ENCODE results near the gene MUC6.
"Not testable (repeated sequence)": the region's sequence is repeated elsewhere in the genome, so short reads cannot be mapped to it uniquely, and the experiment has no call there.

Gene MUC6

DNA sequence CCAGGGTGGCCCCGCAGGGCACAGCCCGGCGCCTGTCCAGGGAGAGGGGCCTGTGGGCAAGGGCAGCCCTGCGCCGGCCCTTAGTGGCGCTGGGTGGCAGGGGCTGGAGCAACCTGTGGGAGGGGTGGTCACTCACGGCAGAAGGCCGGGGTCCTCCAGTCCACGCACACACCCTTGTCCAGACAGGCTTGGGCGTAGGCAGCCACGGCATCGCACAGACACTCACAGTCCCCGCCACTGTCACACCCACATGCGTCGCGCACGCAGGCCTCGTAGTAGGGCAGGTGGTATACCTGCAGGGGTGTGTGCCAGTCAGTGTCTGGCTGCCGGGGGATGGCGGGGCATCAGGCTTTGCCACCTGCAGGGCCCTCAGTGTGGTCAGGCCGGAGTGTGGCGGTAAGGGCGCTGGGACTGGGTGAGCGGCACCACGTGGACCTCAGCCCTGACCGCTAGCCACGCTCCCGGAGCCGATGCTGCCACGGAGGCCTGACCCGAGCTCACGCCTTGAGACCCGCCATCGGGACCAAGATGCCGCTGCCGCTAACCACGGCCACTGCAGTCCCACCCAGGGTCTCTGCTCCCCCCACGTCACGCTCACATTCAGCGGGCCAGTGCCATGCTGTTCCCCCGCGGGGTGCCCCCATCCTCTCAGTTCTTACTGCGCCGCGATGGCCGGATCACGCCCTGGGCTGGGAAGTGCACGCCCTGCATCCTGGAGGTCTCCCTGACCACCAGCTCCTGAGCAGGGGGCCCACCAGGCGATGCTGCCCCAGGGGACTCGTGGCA is 12.5 kb downstream of the MUC6 start:
- no peak for DNase-seq (ENCODE audit: low read depth in 3 of 3)

DNA sequence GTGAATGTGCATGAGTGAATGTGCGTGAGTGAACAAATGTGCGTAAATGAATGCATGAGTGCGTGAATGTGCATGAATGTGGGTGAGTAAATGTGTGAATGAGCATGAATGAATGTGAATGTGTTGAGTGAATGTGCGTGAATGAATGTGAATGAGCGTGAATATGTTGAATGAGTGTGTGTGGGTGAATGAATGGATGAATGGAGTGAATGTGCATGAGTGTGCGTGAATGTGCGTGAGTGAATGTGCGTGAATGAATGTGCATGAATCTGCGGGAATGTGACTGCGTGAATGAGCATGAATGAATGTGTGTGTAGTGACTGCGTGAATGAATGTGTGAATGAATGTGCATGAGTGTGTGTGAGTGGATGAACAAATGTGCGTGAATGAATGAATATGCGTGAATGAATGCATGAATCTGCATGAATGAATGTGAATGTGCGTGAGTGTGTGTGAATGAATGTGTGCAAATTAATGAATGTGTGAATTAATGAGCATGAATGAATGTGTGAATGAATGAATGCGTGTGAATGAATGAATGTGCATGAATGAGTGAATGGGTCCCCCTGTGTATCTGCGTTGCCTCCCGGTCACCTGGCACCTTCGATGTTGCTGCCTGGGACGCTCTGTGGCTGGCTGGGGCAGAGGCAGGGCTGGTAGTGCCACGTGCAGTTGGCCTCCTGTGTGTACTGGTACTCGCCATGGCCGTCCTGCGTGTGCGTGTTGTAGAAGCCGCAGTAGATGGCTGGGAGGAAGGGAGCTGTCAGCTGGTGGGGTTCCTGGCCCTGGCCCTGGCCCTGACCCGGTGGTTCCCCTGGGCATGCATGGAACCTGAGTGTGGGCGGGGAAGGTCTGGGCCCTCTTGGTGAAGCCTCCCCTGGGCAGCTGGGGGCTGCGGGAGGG is 13.4 kb downstream of the MUC6 start:
- DNase-seq (ENCODE audit: low read depth in 3 of 3), result no peak

DNA sequence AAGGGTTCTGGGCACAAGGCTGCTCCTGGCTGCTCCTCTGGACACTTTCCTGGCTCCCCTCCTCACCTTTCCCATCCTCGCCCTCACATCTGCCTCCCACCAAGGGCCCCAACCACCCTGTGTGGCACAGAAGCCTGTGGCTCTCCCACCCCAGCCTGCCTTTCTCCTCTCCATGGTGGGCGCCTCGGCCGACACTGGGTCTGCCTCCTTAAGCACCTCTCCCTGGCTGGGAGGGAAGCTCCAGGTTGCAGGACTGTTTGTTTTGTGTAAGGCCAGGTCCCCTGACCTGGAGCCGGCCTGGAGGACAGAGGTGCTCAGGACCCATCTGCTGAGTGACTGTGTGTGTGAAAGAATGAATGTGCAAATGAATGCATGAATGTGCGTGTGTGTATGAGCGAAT is 14.1 kb downstream of the MUC6 start:
- no peak for DNase-seq (ENCODE audit: low read depth in 3 of 3)

DNA sequence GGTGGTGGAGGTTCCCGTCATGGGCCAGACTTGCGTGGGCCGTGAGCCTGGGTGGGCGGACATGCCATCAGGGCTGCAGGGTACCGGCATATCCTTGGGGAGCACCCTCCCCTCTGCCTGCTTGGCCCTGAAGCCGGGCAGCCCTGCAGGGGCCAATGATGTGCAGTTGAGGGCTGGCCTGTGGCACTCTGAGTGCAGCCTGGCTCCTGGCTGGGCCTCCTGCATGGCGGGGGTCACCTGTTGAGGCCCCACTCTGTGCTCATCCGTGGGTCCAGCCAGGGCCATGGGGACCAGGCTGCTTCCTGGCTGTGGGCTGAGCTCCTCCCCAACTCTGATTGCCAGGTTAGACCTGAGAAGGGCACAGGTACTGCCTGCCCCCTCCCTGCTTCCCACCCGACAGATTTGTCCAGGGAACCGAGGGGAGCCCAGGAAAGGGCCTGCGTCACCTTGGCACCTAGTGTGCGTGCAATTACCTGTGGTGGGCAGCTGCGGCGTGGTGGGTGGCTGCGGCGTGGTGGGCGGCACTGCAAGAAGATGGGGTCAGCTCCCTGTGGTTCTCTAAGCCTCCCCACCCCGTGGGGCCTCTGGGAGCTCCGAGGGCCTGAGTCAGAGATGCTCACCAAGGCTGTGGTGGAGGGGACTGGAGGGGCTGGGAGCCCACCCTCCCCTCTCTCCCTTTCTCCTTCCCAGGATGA is 16.2 kb downstream of the MUC6 start:
- no peak for DNase-seq (ENCODE audit: low read depth in 3 of 3)

DNA sequence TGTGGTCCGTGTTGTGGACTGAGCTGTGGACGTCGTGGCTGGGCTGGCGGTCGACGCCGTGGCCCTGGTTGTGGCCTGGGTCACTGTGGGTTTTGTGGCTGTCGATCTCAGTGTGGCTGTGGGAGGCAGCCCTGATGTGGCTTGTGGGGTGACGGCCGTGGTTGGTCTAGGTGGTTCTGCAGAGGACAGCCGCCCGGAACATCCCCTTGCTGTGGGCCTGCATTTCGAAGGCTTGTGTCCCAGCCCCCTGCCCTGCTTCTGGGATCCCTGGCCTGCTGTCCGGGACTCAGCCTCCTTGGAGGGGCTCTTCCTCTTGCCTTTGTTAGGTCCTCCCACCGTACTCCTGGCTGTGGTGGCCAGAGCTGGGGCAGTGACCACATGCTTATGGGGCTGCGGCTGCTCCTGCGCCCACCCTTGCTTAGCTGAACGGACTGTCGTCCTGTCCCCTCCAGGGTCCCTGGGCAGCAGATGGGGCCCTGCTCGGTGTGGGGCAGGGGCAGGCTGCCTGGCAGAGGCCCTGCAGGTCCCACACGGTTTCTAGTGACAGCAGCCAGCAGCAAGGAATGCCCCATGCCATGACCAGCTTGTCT is 17.1 kb downstream of the MUC6 start:
- no peak for DNase-seq (ENCODE audit: low read depth in 3 of 3)

DNA sequence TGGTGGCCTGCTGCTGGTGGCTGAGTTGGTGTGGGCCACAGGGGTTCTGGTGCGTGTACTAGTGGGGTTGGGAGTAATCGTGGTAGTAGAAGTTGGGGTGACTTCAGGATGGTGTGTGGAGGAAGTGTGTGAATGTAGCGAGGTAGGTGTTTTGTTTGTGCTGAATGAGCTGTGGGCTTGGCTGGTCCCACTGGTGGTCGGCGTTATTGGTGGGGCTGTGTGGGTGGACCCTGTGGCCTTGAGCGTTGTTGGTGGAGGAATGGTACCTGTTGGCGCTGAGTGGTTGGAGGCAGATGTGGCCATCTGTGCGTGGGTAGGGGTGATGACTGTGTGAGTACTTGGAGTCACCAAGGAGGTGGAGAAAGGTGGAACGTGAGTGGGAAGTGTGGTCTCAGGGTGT is 18.4 kb downstream of the MUC6 start:
- no peak for DNase-seq (ENCODE audit: low read depth in 3 of 3)

DNA sequence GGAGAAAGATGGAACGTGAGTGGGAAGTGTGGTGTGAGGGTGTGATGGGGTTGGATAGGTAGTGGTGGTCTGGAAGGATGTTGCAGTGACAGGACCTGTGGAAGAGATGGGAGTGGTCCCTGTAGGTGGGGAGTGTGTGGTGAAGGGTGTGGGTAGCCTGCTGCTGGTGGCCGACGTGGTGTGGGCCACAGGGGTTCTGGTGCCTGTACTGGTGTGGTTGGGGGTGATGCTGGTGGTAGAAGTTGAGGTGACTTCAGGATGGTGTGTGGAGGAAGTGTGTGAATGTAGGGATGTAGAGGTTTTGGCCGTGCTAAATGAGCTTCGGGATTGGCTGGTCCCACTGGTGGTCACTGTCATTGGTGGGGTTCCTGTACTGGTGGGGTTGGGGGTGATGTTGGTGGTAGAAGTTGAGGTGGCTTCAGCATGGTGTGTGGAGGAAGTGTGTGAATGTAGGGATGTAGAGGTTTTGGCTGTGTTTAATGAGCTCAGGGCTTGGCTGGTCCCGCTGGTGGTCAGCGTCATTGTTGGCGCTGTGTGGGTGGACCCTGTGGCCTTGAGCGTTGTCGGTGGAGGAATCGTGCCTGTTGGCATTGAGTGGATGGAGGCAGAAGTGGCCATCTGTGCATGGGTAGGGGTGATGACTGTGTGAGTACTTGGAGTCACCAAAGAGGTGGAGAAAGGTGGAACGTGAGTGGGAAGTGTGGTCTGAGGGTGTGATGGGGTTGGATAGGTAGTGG is 19.1 kb downstream of the MUC6 start:
- no peak for DNase-seq (ENCODE audit: low read depth in 3 of 3)

DNA sequence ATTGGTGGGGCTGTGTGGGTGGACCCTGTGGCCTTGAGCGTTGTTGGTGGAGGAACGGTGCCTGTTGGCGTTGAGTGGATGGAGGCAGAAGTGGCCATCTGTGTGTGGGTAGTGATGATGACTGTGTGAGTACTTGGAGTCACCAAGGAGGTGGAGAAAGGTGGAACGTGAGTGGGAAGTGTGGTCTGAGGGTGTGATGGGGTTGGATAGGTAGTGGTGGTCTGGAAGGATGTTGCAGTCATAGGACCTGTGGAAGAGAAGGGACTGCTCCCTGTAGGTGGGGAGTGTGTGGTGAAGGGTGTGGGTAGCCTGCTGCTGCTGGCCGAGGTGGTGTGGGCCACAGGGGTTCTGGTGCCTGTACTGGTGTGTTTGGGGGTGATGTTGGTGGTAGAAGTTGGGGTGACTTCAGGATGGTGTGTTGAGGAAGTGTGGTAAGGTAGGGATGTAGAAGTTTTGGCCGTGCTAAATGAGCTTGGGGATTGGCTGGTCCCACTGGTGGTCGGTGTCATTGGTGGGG is 19.9 kb downstream of the MUC6 start:
- not testable (repeated sequence) for DNase-seq (ENCODE audit: low read depth in 3 of 3)

DNA sequence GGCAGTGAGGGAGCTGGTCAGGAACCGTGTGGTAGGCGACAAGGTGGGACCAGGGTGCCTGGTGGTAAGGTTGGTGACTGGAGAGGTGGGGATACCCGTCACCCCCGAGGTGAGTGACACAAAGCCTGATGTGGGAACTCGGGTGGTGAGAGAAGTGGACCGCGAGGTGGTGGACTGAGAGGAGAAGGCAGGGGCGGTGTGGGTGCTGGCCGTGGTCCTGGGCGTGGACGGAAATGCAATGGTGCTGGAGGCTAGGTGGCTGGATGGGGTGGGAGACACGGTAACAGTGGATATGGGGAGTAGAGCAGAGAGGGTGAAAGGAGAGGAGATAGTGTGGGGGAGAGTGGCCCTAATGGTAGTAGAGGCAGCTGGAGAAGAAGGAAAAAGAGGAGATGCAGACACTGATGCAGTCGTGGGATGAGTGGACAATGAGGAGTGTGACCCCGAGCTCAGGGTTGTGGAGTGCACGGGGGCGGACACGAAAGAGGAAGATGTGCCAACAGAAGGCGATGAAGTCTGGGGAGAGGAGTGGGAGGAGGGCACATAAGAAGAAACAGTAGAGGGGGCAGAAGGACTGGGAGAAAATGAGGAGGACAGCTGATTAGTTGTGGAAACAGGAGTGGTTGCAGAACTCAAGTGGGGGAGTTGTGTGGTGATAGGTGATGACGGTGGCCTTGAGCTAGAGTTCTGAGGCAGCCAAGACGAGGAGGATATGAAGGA is 20.5 kb downstream of the MUC6 start:
- DNase-seq (ENCODE audit: low read depth in 3 of 3), result no peak

DNA sequence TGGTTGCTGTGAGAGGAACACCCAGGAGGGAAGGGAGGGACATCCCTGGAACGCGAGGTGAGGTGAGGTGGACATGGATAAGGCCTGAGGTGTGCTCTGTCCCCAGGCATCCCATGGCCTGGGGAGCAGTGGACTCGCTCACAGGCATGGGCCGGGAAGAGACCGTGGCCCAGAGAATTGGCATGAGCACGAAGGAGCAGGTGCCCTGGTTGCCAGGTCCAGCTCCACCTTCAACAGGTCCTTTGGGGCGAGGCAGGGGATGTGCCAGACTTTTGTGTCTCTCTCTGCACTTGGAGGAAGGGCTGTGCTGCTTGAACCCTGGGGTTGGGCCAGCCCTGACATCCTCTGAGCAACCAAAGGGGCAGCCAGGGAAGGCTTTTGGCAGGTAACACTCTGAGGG is 21.5 kb downstream of the MUC6 start:
- no peak for DNase-seq (ENCODE audit: low read depth in 3 of 3)

DNA sequence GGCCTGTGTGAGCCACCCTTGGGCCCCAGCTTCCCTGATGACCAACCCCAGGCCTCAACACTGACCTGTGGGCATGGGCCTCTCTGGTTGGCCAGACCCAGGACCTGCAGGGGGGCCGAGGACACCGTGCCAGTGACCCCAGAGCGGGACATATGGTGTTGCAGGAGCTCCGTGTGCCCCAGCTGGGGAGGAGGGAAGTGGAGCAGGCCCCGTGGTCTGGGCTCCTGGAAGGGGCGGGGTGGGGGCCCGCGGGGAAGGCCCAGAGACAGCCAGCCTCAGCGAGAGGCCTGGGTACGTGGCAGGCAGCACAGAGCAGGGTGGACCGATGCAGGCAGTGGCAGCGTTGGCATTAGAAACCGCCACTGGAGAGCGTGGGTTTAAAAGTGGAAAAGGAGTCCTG is 22.2 kb downstream of the MUC6 start:
- DNase-seq (ENCODE audit: low read depth in 3 of 3), result no peak

DNA sequence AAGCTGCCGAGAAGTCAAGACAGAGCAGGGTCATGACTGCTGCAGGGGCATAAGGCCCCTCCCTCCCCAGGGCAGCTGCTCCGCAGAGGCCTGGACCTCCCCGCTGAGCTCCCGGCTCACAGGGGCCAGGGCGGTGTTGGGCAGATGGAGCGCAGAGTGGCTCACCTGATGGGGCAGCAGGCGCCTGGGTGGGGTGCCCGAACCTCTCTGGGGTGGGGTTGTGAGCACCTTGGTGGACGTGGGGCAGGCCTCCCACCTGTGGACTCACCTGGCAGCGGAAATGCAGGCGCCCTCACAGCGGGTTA is 22.9 kb downstream of the MUC6 start:
- no peak for DNase-seq (ENCODE audit: low read depth in 3 of 3)

DNA sequence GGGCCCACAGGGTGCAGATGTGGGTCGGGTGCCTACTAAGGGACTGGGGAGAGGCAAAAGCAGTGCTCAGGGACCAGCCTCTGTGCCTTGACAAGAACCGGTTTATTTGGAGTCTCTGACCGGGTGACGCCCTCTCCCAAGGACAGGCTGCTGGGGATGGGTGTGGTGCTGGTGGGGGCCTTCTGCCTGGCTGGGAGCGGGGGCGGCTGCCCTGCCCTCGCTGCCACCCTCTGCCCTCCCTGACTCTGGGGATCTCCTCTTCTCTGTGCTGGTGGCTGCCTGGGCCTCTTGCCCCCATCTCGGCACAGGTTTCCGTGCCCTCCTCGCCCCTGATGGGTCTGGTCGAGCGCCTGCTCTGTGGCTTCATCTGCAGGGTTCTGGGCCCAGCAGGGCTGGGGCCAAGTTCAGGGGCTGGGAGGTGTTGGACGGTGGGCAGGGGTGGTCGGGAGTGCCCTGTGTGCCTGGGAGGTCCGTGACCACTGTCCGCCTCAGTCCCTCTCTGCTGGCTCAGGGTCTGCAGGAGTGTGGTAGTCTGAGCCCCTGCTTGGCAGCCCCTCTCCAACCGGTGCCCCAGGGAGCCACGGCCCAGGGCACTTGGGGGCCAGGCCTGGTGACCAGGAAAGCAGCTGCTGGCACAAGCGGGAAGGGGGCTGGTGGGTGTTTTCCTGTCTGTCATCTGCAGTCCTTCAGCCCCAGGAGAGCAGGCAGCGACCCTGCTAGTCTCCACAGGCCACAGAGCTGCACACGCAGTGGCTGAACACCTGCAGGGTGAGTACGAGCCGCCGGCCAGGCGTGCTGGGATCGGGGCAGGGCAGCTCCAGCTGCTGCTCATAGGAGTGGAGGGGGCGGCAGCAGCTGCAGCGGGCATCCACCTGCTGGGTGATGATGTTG is 23.5 kb downstream of the MUC6 start:
- DNase-seq (ENCODE audit: low read depth in 3 of 3), result no peak

DNA sequence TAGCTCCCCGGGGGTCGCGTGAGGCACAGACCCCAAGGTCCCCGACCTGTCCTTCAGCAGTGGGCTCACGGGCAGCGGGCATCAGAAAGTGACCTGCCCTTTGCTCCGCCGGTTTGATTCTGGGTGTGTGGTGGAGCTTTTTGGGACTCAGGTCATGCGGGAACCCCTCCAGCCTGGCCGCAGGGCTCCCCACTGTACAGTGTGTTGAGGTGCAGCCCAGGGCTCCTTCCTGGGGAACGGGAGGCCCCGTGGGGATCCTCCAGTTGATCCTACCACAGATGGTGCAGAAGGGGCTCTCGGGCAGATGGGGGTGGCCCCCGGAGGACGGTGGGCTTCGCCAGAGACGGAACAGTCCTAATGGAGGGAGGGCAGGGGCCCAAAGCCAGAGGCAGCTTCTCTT is 24.2 kb downstream of the MUC6 start:
- DNase-seq (ENCODE audit: low read depth in 3 of 3), result no peak

DNA sequence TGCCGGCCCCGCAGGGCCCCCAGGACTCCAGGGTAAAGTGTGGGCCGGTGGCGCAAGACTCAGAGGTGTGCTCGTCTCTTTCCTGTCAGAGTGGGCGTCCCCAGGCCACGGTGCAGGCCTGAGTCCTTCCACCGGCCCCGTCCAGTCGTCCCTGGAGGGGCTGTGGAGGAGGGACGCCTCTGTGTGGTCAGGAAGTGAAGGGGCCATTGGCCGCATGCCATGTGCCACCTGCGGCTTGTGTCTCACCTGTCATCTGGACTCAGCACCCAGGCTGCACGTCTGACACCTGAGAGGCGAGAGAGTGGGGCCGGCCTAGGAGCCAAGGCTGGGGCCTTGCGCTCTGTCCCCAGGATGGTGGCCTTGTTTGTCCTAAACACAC is 25.2 kb downstream of the MUC6 start:
- no peak for DNase-seq (ENCODE audit: low read depth in 3 of 3)

DNA sequence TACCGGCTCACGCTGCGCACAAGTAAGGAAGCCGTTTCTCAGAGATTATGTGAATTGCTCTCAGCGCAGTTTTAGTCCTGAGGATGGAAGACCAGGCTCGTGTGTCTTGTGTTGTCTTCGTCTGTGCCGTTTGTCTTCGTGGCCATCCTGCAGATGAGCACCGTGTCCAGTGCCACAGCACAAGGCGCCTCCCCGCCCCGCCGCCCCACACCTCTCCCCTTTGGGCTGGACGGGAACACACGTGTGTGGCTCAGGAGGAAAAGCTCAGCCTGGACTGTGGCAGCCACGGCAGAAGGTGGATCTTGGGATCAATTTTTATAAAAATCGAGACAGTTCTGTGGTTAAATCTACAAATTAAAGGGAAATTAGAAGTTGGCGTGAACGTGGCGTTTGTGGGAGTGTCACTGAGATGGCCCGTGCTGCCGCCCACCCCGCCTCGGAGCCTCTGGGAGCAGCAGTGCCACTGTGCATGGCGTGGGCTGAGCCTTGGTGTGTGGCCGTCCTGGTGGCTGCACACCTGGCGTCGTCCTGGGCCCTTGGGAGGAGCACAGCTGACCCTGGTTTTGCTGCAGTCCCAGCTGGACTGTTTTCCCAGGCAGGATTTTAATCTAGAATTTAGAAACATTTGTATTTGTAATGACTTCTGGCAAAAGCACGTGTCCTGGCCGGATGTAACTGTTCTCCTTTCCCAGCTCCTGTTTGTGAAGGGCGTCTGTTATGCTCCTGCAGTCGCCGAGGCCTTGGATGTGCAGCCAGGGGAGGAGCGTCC is 25.8 kb downstream of the MUC6 start:
- no peak for DNase-seq (ENCODE audit: low read depth in 3 of 3)

DNA sequence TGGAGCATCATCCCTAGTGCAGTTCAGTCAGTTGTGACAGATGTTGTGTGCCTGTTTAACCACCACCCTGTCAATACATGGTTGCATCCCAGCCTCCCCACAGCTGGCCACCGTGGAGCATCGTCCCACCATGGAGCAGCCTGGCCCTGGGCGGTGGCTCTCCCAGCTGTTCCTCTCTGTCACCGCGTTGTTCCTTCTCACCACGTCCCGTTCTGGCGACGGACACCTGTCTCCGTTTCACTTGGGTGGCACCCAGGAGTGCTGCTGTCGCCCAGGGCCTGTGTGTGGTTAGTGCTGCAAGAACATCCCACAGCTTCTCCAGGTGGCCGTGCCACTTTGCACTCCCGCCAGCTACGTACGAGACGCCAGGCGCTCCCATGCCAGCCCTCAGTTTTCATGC is 26.5 kb downstream of the MUC6 start:
- no peak for DNase-seq (ENCODE audit: low read depth in 3 of 3)

DNA sequence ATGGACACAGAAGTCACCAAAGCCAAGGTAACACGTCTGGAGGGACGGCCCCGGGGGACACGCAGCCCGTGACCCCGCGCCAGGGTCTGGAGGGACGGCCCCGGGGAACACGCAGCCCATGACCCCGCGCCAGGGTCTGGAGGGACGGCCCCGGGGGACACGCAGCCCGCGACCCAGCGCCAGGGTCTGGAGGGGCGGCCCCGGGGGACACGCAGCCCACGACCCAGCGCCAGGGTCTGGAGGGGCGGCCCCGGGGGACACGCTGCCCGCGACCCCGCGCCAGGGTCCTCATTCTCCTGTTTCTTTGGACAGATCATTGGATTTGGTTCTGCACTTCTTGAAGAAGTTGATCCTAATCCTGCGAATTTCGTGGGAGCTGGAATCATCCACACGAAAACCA is 27.1 kb downstream of the MUC6 start:
- DNase-seq (ENCODE audit: low read depth in 3 of 3), result no peak

DNA sequence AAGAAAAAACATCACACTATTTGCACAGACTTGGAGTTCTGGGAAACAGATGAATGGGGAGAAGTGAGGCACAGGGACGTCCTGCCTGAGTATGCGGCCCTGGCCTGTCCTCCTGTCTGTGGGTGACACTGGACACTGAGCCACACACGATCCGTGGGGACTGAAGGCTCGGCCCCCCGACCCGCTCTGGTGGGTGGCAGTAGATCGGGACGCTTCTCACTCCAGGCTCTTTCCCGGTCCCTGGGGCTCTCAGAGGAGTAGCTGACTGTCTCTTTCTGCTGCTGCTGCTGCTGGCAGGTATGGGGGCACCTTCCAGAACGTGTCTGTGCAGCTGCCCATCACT is 27.7 kb downstream of the MUC6 start:
- no peak for DNase-seq (ENCODE audit: low read depth in 3 of 3)

Measured in stimulated activated CD4-positive, alpha-beta T cell treated with anti-CD3 and anti-CD28 coated beads, TNF-alpha, amount 100 ng/mL, for 48 hours (primary cell).